Lung (tissue), 12 donors: ENCODE results near the gene EFCC1. TPM values are rescaled to one million over a fixed set of nuclear protein-coding genes. Genes with fewer than 3 reads are reported as not detected.
A peak's percentile ranks its signal among the peaks of the same experiment; 100 is the strongest.
"Not testable (repeated sequence)": the region's sequence is repeated elsewhere in the genome, so short reads cannot be mapped to it uniquely, and the experiment has no call there.

Experiments used
- ATAC-seq: fragments of 200-7000 bp; cut with Tn5 transposase; one replicate; pipeline ENCODE4 v1.9.1; 2020; ENCODE audit warnings: moderate number of reproducible peaks; ENCODE audit not compliant: insufficient read depth, low FRiP score
- DNase-seq, 3 donors: peaks; one replicate each; pipeline ENCODE4 v3.0.0-alpha.2; 2013 to 2017
- H3K27ac ChIP-seq, 2 donors: one replicate each; pipeline ENCODE4 v1.5.1; 2013; ENCODE audit warnings: mild to moderate bottlenecking in 2 of 2, moderate library complexity in 2 of 2, control low read depth in 1 of 2, inconsistent platforms in 1 of 2, low read depth in 1 of 2, low read length in 1 of 2
- H3K27me3 ChIP-seq, 3 donors: one replicate each; pipeline ENCODE4 v1.5.1; 2013; ENCODE audit warnings: low read length in 2 of 3; ENCODE audit not compliant: control insufficient read depth in 3 of 3, insufficient read depth in 3 of 3
- H3K36me3 ChIP-seq, 4 donors: one replicate each; pipeline ENCODE4 v1.5.1; 2013; ENCODE audit warnings: low read length in 4 of 4, mild to moderate bottlenecking in 1 of 4, moderate library complexity in 1 of 4; ENCODE audit not compliant: control insufficient read depth in 4 of 4, insufficient read depth in 4 of 4
- H3K4me1 ChIP-seq, 5 donors: one replicate each; pipeline ENCODE4 v1.5.1; 2013; ENCODE audit warnings: low read length in 5 of 5, mild to moderate bottlenecking in 2 of 5, moderate library complexity in 1 of 5; ENCODE audit not compliant: control insufficient read depth in 5 of 5, insufficient read depth in 5 of 5
- H3K4me3 ChIP-seq: one replicate; pipeline ENCODE4 v1.5.1; 2013; ENCODE audit warnings: mild to moderate bottlenecking, control low read depth, moderate library complexity
- H3K9ac ChIP-seq, 2 donors: one replicate each; pipeline ENCODE4 v1.5.1; 2013; ENCODE audit warnings: low read length in 2 of 2, control low read depth in 1 of 2; ENCODE audit not compliant: insufficient read depth in 1 of 2
- H3K9me3 ChIP-seq, 4 donors: one replicate each; pipeline ENCODE4 v1.5.1; 2013; ENCODE audit warnings: low read length in 3 of 4, mild to moderate bottlenecking in 1 of 4, moderate library complexity in 1 of 4; ENCODE audit not compliant: control insufficient read depth in 4 of 4, insufficient read depth in 3 of 4
- WGBS, 2 donors: extraction: QIAGEN DNeasy Blood & Tissue Kit; methylation state at CpG; one replicate each; pipeline ENCODE4 v1.1.7; 2013; 5-methylcytosine and 5-hydroxymethylcytosine counted together
- polyA plus RNA-seq, 2 donors: library from polyadenylated mRNA; stranded (reverse); fragments of 200-250 nt; gene quantifications; one replicate each; pipeline ENCODE4 v1.2.1, GENCODE V29; 2013
- total RNA-seq, 2 donors: library from RNA; depleted of rRNA in 1 of 2; stranded (reverse); fragments of >200 nt in 1 of 2; gene quantifications; one replicate each; pipeline ENCODE4 v1.2.1, GENCODE V29; 2014 to 2021
- TF ChIP-seq, protein P1 (sequence below): IDR thresholded peaks from 2 replicates; pipeline ENCODE4 v1.5.1; 2012; ENCODE audit warnings: mild to moderate bottlenecking; ENCODE audit errors: control extremely low read depth, extremely low read depth
- donor health status: control.
- donor health status: control.
- donor health status: Bipolar disorder and iron deficiency.
- donor health status: healthy.
- donor health status: DM: yes; HTN: yes; CAD: no.

EFCC1 gene
- total and polyA plus RNA-seq, 4 donors: 3.2 to 10.0 (median 6.3) TPM

DNA sequence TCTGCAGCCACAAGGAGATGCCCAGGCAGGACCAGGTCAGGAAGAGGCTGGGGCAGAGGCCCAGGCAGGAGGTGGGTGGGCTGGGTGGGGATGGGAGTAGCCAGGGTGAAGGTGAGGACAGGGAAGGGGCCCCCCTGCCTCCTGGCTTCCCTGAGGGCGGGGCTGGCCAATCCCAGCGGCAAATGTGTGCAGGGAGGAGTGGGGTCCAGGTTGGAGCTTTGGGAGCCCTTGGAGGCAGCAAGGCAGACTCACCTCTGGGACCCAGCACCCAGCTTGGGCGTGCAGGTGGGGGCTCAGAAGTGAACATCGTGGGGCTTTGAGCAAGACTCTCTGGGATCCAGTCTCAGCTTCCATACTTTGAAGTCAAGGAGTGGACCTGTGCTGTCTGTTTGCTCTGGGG is 84.7 kb downstream of the EFCC1 start:
- no peak overlapping the region for H3K4me3 ChIP-seq
- no peak overlapping the region for H3K9ac ChIP-seq
- H3K9me3 ChIP-seq: no peaks in the 10 kb centered on the region
- 91 to 98% methylated on average over 4 of the region's 4 CpGs for WGBS, 2 donors
- peaks cover 5 to 11% (median 5%) of the 10 kb centered on the region in 5 donors for H3K4me1 ChIP-seq
- DNase-seq (no peak), ATAC-seq (no peak)
- TF ChIP-seq, protein P1, sequence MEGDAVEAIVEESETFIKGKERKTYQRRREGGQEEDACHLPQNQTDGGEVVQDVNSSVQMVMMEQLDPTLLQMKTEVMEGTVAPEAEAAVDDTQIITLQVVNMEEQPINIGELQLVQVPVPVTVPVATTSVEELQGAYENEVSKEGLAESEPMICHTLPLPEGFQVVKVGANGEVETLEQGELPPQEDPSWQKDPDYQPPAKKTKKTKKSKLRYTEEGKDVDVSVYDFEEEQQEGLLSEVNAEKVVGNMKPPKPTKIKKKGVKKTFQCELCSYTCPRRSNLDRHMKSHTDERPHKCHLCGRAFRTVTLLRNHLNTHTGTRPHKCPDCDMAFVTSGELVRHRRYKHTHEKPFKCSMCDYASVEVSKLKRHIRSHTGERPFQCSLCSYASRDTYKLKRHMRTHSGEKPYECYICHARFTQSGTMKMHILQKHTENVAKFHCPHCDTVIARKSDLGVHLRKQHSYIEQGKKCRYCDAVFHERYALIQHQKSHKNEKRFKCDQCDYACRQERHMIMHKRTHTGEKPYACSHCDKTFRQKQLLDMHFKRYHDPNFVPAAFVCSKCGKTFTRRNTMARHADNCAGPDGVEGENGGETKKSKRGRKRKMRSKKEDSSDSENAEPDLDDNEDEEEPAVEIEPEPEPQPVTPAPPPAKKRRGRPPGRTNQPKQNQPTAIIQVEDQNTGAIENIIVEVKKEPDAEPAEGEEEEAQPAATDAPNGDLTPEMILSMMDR: no peak
- H3K36me3 ChIP-seq: peaks cover 0 to 1% (median 0%) of the 10 kb centered on the region in 4 donors
- H3K27ac ChIP-seq: no peak overlapping the region
- no peaks in the 10 kb centered on the region for H3K27me3 ChIP-seq

DNA sequence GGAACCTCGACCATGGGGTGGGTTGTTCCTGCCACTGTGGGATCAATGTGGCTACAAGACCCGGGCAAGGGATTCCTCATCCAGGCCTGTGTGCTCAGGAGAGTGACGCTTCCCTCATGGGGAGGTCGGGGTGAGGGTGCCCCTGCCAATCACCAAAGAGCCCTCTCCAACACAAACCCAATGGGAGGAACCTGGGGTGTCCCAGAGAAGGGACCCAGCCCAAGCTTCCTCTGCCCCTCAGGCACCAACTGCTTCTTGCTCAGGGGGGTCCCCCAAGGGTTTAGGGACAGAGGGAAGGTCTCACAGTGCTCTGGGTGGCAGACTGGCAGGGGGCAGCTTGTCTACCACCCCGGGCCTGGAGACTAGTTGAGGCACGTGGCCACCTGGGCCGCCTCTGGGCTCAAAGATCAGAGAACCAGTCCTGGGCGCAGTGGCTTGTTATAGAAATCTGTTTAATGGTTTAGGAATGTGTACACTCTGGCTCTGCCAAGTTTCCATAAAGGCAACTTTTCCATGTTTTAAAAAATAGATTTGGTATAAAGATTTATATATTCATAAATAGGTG is 86.1 kb downstream of the EFCC1 start:
- no peak for ATAC-seq
- TF ChIP-seq, protein P1: no peak

DNA sequence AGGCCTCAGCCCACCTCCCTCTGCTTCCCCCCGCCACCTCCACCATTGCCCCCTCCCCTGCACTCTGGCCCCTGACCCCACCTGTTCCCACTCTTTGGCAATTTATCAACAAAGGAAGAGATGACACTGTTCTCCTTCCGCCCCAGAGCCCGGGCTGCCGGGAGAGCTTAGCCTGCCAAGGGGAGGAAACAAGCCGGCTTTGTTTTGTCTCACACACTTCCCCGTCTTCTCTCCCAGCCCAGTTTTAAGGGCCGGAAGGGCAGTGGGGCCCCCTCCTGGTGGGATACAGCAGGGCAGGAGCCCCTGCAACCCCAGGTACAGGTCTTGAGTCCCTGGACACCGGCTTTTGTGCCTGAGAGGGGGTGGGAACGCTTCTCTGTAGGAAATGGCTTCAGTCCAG is 86.8 kb downstream of the EFCC1 start:
- DNase-seq (peak; percentile 66 to 80 (median 78)), ATAC-seq (peak; percentile 69)
- H3K27me3 ChIP-seq, H3K9ac ChIP-seq, H3K36me3 ChIP-seq, H3K9me3 ChIP-seq, H3K27ac ChIP-seq, H3K4me3 ChIP-seq: not testable (repeated sequence)
- peaks cover 5 to 11% (median 5%) of the 10 kb centered on the region in 5 donors for H3K4me1 ChIP-seq
- 12% methylated on average over 7 of the region's 9 CpGs; no CpG with 5 or more reads in 1 of the 2 donors for WGBS, 2 donors

More for the DNA sequence above, 86.1 kb downstream of the EFCC1 start:
- H3K27me3 ChIP-seq: no peaks in the 10 kb centered on the region
- H3K9me3 ChIP-seq: no peaks in the 10 kb centered on the region
- peak overlapping the region in 1 of 2 donors; percentile 80 for H3K9ac ChIP-seq
- 60 to 75% methylated on average over 8 of the region's 8 CpGs for WGBS, 2 donors
- H3K4me3 ChIP-seq: no peak overlapping the region
- peak; percentile 55 to 78 (median 66) for DNase-seq
- peaks cover 0 to 6% (median under 1%) of the 10 kb centered on the region in 4 donors for H3K36me3 ChIP-seq
- peaks cover 5 to 11% (median 5%) of the 10 kb centered on the region in 5 donors for H3K4me1 ChIP-seq
- H3K27ac ChIP-seq: peak overlapping the region; percentile 24 to 95

- not testable (repeated sequence) for H3K4me3 ChIP-seq, H3K9me3 ChIP-seq, H3K27me3 ChIP-seq, ATAC-seq, H3K27ac ChIP-seq, DNase-seq, H3K9ac ChIP-seq
- H3K4me1 ChIP-seq: peaks cover 5 to 11% (median 5%) of the 10 kb centered on the region in 5 donors
- H3K36me3 ChIP-seq: peaks cover 0 to 10% (median 2%) of the 10 kb centered on the region in 4 donors
- no CpG with 5 or more reads among the region's 6 CpGs for WGBS, 2 donors
Observed at GRCh38 chr3:129088312-129088711, 87.2 kb downstream of the EFCC1 start.

Other genes with a start within 250 kb of the EFCC1 start
- gene ACAD9, start 121.7 kb upstream of the EFCC1 start, total RNA-seq: 10 to 100 TPM; 51.5 to 59.3 TPM
- gene ACAD9, start 121.7 kb upstream of the EFCC1 start, polyA plus RNA-seq: 10 to 100 TPM; 24.9 to 26.1 TPM
- 1 to 10 TPM; 4.1 to 4.9 TPM for gene CFAP92, start 7.2 kb upstream of the EFCC1 start, total RNA-seq
- gene CFAP92, start 7.2 kb upstream of the EFCC1 start, polyA plus RNA-seq: 1 to 10 TPM; 1.2 to 1.3 TPM
- 1 to 10 TPM in 1 of 2 donors, under 1 TPM in 1; 0.40 to 3.0 TPM for gene GP9, start 59.5 kb downstream of the EFCC1 start, total RNA-seq
- gene GP9, start 59.5 kb downstream of the EFCC1 start, polyA plus RNA-seq: 1 to 10 TPM; 1.3 to 6.2 TPM
- gene RAB43, start 120.5 kb downstream of the EFCC1 start, total RNA-seq: 10 to 100 TPM in 1 of 2 donors, 1 to 10 TPM in 1; 9.4 to 32.6 TPM
- gene RAB43, start 120.5 kb downstream of the EFCC1 start, polyA plus RNA-seq: 10 to 100 TPM; 18.6 to 22.0 TPM
- 10 to 100 TPM; 24.5 to 28.4 TPM for gene ISY1, start 159.8 kb downstream of the EFCC1 start, total RNA-seq
- gene ISY1, start 159.8 kb downstream of the EFCC1 start, polyA plus RNA-seq: 10 to 100 TPM; 23.1 to 39.6 TPM
- 100 to 1,000 TPM; 292 to 390 TPM for gene CNBP, start 182.6 kb downstream of the EFCC1 start, total RNA-seq
- 100 to 1,000 TPM; 324 to 330 TPM for gene CNBP, start 182.6 kb downstream of the EFCC1 start, polyA plus RNA-seq
- 100 to 1,000 TPM; 163 to 234 TPM for gene COPG1, start 248.3 kb downstream of the EFCC1 start, total RNA-seq
- gene COPG1, start 248.3 kb downstream of the EFCC1 start, polyA plus RNA-seq: 100 to 1,000 TPM; 126 to 129 TPM